HS-27A (cell line): ENCODE measurements around the gene ETS1.
"Not testable (repeated sequence)": the region's sequence is repeated elsewhere in the genome, so short reads cannot be mapped to it uniquely, and the experiment has no call there.

ENCODE experiments used
- DNase-seq: peaks from one replicate; pipeline ENCODE4 v3.0.0-alpha.2; 2012; ENCODE audit warnings: low read depth, missing footprints

Gene ETS1

GRCh38 chr11:128464878-128465450, 122.4 kb downstream of the ETS1 start:
- no peak for DNase-seq

GRCh38 chr11:128463979-128464378, 123.4 kb downstream of the ETS1 start:
- DNase-seq: no peak

DNA sequence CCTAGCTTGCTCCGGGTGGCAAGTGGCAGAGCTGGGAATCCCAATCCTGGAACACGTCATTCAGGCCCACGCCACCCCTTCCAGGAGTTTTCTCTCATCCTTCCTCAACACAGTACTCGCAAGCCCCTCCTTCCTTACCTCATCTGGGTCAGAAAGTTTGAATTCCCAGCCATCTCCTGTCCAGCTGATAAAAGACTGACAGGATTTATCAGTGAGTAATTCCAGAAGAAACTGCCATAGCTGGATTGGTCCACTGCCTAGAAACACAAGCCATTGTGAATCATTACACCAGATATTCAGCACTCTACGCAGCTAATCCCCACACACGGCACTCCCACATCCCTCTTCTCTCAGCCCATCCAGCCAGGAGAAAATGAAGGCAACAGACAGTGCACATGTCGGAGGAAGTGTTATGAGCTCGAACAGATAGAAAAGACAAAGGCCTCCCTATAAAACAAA, 124.0 kb downstream of the ETS1 start:
- peak; percentile 31 for DNase-seq

- DNase-seq: no peak
Measured at GRCh38 chr11:128462922-128463321, 124.4 kb downstream of the ETS1 start.

DNA sequence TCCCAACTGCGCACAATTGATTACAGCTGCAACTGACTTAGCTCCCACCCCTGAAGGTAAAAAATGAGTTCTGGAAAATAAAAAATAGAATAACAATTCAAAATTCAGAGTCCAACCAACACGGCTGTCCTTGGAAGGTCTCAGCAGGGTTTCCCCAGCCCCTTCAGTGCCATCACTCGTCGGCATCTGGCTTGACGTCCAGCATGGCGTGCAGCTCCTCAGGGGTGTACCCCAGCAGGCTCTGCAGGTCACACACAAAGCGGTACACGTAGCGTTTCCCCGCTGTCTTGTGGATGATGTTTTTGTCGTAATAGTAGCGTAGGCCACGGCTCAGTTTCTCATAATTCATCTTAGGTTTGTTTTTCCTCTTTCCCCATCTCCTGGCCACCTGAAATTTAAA, 125.2 kb downstream of the ETS1 start:
- no peak for DNase-seq

- peak; percentile 42 for DNase-seq
Measured at GRCh38 chr11:128458321-128458720, 129.0 kb downstream of the ETS1 start.

GRCh38 chr11:128457874-128458273, 129.5 kb downstream of the ETS1 start:
- no peak for DNase-seq

DNA sequence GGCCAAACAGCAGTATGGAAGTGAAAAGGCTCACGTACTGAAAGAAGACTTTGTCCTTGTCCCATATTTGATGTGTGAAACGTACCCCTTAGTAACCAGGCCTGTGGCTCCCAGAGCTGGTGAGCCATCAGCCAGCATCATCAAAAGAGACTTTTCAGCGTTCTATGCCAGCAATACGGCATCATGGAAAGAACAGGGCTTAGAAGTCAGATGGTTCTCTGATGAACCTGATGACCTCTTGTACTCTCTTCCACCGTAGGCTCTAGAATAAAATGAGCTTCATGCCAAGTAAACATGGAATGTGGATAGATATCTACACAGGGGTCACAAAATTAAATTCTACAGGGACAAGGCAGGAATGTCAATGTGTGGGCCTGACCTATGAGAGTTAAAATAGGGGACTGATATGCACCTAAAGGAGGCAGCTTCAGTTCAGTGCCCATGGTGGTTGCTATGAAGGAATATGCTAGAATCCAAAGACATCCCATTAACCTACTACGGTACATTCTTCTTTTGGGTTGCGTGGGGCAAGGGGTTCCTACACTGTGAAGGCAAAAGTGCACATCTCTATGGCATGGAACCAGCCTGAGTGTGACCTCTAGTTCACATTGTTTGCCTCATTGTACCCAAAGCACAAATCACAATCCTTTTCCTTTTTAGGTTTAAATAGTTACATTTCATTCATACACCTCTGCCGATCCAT, 130.6 kb downstream of the ETS1 start:
- DNase-seq: no peak

- DNase-seq: no peak
Measured at GRCh38 chr11:128455766-128456165, 131.6 kb downstream of the ETS1 start.

- no peak for DNase-seq
Measured at GRCh38 chr11:128453444-128454336, 133.7 kb downstream of the ETS1 start.

- DNase-seq: no peak
Measured at GRCh38 chr11:128451652-128452470, 135.5 kb downstream of the ETS1 start.

- DNase-seq: no peak
Measured at GRCh38 chr11:128450882-128451651, 136.3 kb downstream of the ETS1 start.

- DNase-seq: not testable (repeated sequence)
Measured at GRCh38 chr11:128450425-128450824, 136.9 kb downstream of the ETS1 start.

DNA sequence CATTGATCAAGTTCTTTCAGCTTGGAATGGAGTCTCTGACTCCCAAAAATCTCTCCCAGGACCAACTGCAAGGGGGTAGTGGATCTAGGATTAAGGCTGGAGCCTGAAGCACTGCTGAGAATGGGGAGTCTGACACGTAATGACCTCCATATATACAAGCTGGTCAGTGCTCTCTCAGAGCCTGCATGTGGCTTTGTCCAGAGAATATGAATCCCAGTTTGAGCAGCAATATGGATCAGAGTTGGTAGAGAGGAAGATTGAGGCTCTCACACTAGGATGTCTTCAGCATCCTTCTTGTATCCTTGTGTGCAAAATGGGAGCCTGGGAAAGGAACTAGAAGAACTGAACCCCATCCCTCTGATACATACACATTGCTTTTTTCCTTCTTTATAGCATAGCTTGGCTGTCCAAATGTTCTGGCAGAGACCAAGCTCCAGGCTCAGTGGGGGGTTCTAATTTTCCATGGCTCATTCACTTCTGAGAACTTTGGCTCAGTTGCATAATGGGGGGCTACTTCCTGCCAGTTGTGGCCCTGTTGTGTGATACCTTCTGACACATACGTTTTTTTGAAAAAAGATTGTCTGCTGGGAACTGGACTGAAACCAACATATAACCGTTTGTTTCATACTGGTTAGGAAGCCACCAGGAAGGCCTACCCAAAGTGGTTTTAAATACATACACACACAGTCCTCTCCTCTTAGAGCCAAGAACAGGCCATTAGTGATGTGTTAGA, 138.2 kb downstream of the ETS1 start:
- no peak for DNase-seq

DNA sequence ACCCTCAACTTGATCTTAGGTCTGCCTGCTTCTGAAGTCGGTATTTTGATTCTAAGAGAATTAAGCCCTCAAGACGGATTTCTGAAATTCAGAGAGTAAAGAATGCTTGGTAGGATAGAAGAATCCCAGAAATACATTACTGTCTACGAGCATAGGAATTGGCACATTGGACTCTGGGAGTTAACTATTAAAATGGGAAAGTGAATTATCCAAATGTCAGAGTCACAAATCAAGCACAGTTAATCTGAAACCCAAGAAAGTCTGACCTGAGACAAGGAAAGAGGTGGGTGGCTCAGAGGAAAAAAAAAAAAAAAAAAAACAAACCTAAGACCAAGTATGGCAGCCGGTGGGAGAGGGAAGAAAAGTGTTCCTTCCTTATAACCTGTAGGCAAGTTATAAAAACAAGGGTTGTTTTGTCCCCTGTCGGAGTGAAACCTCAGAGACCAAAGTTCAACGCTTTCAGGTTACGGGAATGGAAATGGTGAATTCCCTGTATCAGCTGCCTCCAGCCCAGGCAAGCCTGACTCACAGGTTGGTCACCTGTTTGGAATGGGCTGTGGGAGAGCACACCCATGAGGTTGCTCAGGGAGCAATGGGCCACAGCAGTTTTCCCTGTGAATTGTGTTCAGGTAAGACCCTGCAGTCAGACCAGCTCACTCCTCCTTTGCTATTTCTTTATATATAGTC, 139.0 kb downstream of the ETS1 start:
- DNase-seq: no peak

GRCh38 chr11:128447233-128447632, 140.1 kb downstream of the ETS1 start:
- DNase-seq: no peak

- not testable (repeated sequence) for DNase-seq
Measured at GRCh38 chr11:128445921-128446320, 141.4 kb downstream of the ETS1 start.

DNA sequence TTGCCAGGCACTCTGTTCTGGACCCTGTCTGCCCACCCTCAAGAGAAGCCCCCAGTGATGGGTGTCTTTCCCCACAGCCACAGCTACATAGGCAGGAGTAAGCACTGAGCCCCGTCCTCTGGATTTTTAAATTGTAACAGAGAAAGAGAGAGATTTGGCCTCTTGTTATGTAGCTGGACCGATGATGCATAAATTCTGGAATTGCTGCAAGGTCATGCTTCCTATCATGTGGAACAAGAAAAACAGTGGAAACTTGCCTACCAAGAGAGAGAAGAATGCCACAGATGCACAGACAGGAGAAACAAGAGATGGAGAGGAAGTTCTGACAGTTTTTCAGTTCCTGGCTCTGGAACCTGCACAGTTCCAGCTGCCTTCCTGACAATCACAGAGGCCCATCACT, 150.2 kb downstream of the ETS1 start:
- DNase-seq: no peak

DNA sequence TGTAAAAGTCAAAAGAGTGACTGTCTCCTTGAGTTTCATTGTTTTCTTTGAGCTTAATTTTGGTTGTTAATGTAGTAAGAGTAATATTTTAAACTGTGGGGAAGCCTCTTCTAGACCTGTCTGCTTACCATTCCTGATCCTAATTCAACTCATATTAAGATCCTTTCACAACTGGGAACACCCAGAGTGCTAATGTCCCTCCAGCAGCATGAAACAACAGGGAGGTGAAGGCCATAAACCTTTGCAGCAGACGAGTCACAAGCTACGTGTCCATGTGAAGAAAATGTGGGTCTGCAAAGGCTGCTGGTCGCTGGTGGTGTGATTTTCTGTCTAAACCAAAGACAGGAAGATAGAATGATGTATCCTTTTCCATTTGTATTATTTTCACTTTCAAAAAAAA, 152.5 kb downstream of the ETS1 start:
- no peak for DNase-seq

- no peak for DNase-seq
Measured at GRCh38 chr11:128434411-128434810, 152.9 kb downstream of the ETS1 start.
